Measurements from ENCODE around the gene SAP130.

SAP130 gene

DNA sequence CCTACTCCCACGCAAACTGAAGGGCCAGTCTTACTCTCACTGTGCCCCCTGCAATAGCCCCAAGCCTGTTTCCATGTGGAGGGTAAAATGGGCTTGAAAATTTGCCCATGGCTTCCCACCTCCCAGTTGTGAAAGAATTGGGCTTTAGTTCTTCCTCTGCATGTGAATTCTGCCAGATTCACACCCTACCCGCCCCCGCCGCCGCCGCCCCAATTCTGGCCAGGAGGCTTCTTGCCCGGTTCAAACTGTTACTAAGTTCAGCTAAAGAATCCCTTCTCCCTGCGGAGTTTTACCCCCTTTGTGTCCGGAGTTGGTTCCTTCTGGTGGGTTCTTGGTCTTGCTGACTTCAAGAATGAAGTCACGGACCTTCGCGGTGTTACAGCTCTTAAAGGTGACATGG, 25.5 kb upstream of the SAP130 start:
- Histone ChIP-seq H3K36me3 (ENCODE audit: insufficient read depth, low read length) (no peaks in the 10 kb centered on the region), H3K79me2 (ENCODE audit: insufficient read depth, low read length) (no peaks in the 10 kb centered on the region), H3K9me2 (replicated peaks; ENCODE audit: low read depth, low read length) (no peaks in the 10 kb centered on the region), H3K9me3 (ENCODE audit: insufficient read depth, low read depth, low read length) (no peaks in the 10 kb centered on the region), H3K4me2 (ENCODE audit: low read depth, low read length, poor library complexity, severe bottlenecking) (no peak overlapping the region), H3F3A (ENCODE audit: low read depth) (no peaks in the 10 kb centered on the region), H3K27me3 (ENCODE audit: insufficient read depth, low read length, poor library complexity, severe bottlenecking) (no peaks in the 10 kb centered on the region), H3K4me1 (ENCODE audit: insufficient read depth, low read length, poor library complexity, severe bottlenecking) (no peaks in the 10 kb centered on the region), H3K9ac (ENCODE audit: low read depth, low read length, poor library complexity, severe bottlenecking) (no peak overlapping the region), H4K20me1 (ENCODE audit: insufficient read depth, low read length, poor library complexity, severe bottlenecking) (no peaks in the 10 kb centered on the region), H2AFZ (ENCODE audit: low read length) (no peak overlapping the region), H3K4me3 (ENCODE audit: low read length, poor library complexity, severe bottlenecking) (no peak overlapping the region)
- TF ChIP-seq, protein P1, sequence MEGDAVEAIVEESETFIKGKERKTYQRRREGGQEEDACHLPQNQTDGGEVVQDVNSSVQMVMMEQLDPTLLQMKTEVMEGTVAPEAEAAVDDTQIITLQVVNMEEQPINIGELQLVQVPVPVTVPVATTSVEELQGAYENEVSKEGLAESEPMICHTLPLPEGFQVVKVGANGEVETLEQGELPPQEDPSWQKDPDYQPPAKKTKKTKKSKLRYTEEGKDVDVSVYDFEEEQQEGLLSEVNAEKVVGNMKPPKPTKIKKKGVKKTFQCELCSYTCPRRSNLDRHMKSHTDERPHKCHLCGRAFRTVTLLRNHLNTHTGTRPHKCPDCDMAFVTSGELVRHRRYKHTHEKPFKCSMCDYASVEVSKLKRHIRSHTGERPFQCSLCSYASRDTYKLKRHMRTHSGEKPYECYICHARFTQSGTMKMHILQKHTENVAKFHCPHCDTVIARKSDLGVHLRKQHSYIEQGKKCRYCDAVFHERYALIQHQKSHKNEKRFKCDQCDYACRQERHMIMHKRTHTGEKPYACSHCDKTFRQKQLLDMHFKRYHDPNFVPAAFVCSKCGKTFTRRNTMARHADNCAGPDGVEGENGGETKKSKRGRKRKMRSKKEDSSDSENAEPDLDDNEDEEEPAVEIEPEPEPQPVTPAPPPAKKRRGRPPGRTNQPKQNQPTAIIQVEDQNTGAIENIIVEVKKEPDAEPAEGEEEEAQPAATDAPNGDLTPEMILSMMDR (conservative IDR thresholded peaks at IDR 0.05; ENCODE audit: low read length) = no peak
- no peak for TF ChIP-seq EZH2phosphoT487 (IDR thresholded peaks at IDR 0.05; ENCODE audit: borderline replicate concordance)

DNA sequence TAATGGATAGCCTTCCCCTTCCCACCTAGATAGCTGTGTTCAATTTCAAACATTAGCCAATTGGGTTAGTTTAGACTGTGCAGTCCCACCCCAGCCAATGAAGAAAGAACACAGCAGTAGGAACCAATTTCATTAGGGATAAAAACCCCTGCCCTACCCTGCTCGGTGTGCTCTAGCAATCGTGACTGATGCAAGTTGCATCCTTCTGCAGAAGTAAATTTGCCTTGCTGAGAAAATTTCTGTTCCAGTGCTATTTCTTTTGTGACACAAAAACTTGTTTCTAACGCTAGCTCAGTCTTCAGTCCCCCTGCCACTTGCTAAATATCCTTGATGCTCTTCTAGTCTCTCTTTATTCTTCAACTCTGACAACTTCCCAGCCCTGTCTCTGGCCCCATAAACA, 15.2 kb upstream of the SAP130 start:
- Histone ChIP-seq H3K79me2 (ENCODE audit: insufficient read depth, low read length) (no peaks in the 10 kb centered on the region), H3K27me3 (ENCODE audit: insufficient read depth, low read length, poor library complexity, severe bottlenecking) (peaks cover 6% of the 10 kb centered on the region), H4K20me1 (ENCODE audit: insufficient read depth, low read length, poor library complexity, severe bottlenecking) (no peaks in the 10 kb centered on the region), H3K9ac (ENCODE audit: low read depth, low read length, poor library complexity, severe bottlenecking) (no peak overlapping the region), H3K4me2 (ENCODE audit: low read depth, low read length, poor library complexity, severe bottlenecking) (no peak overlapping the region), H3K9me3 (ENCODE audit: insufficient read depth, low read depth, low read length) (peaks cover 5% of the 10 kb centered on the region; the same call in 1 of the 2 replicates), H2AFZ (ENCODE audit: low read length) (no peak overlapping the region), H3F3A (ENCODE audit: low read depth) (no peaks in the 10 kb centered on the region), H3K9me2 (replicated peaks; ENCODE audit: low read depth, low read length) (no peaks in the 10 kb centered on the region), H3K4me3 (ENCODE audit: low read length, poor library complexity, severe bottlenecking) (no peak overlapping the region), H3K4me1 (ENCODE audit: insufficient read depth, low read length, poor library complexity, severe bottlenecking) (no peaks in the 10 kb centered on the region), H3K36me3 (ENCODE audit: insufficient read depth, low read length) (no peaks in the 10 kb centered on the region)
- TF ChIP-seq, protein P1 (conservative IDR thresholded peaks at IDR 0.05; ENCODE audit: low read length) = no peak
- no peak for TF ChIP-seq EZH2phosphoT487 (IDR thresholded peaks at IDR 0.05; ENCODE audit: borderline replicate concordance)

DNA sequence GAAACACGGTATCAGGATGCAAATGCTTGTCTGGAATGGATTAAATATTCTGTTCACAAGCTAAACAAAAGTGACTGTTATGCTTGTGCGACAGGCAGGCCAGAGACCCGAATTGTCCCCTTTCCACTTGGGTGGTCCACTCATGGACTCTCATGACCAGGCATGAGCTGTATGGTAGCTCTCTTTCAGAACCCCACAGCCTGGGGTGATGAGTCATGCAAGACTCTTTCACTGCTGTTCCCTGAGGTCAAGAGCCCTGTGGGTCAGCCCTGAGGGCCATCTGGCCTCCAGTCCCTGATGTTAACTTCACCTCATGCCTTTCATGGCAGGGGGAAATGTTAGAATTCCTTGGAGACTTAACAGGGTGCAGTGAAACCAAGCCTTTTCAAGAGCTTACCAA, 13.7 kb upstream of the SAP130 start:
- H3K9me2 ChIP-seq (replicated peaks; ENCODE audit: low read depth, low read length) = no peaks in the 10 kb centered on the region
- no peaks in the 10 kb centered on the region for H3K4me1 ChIP-seq (ENCODE audit: insufficient read depth, low read length, poor library complexity, severe bottlenecking)
- no peak for TF ChIP-seq EZH2phosphoT487 (IDR thresholded peaks at IDR 0.05; ENCODE audit: borderline replicate concordance)
- TF ChIP-seq, protein P1 (conservative IDR thresholded peaks at IDR 0.05; ENCODE audit: low read length) = no peak
- H3K4me3 ChIP-seq (ENCODE audit: low read length, poor library complexity, severe bottlenecking) = no peak overlapping the region
- no peaks in the 10 kb centered on the region for H3K36me3 ChIP-seq (ENCODE audit: insufficient read depth, low read length)
- peaks cover 14% of the 10 kb centered on the region; the same call in 1 of the 2 replicates for H3K9me3 ChIP-seq (ENCODE audit: insufficient read depth, low read depth, low read length)
- H4K20me1 ChIP-seq (ENCODE audit: insufficient read depth, low read length, poor library complexity, severe bottlenecking) = no peaks in the 10 kb centered on the region
- no peak overlapping the region for H3K9ac ChIP-seq (ENCODE audit: low read depth, low read length, poor library complexity, severe bottlenecking)
- no peak overlapping the region for H3K4me2 ChIP-seq (ENCODE audit: low read depth, low read length, poor library complexity, severe bottlenecking)
- H3K27me3 ChIP-seq (ENCODE audit: insufficient read depth, low read length, poor library complexity, severe bottlenecking) = peaks cover 6% of the 10 kb centered on the region
- H3K79me2 ChIP-seq (ENCODE audit: insufficient read depth, low read length) = no peaks in the 10 kb centered on the region
- no peak overlapping the region for H2AFZ ChIP-seq (ENCODE audit: low read length)
- no peaks in the 10 kb centered on the region for H3F3A ChIP-seq (ENCODE audit: low read depth)
